Esophagus muscularis mucosa (tissue), 4 donors: Measurements from ENCODE around the gene CCDC88C. TPM values are rescaled to one million over a fixed set of nuclear protein-coding genes. Genes with fewer than 3 reads are reported as not detected.

ENCODE experiments used
- DNase-seq: peaks from one replicate; pipeline ENCODE4 v3.0.0-alpha.2; 2017; ENCODE audit errors: extremely low spot score
- H3K27ac ChIP-seq, 4 donors: fragments of 200-600 bp; sonication (generic); replicated peaks in 1 of 4; 1 replicate in 3 of 4; 2 replicates in 1 of 4; pipeline ENCODE4 v1.5.1; 2016 to 2019; ENCODE audit warnings: mild to moderate bottlenecking in 1 of 4
- H3K27me3 ChIP-seq, 4 donors: fragments of 200-600 bp; sonication (generic); one replicate each; pipeline versions ENCODE4 v1.5.1 to v1.6.0; 2016 to 2019
- H3K36me3 ChIP-seq, 4 donors: fragments of 200-600 bp; sonication (generic); one replicate each; pipeline ENCODE4 v1.5.1; 2016 to 2019
- H3K4me1 ChIP-seq, 4 donors: fragments of 200-600 bp; sonication (generic); one replicate each; pipeline ENCODE4 v1.5.1; 2016 to 2019
- H3K4me3 ChIP-seq, 4 donors: fragments of 200-600 bp; sonication (generic); 1 replicate in 2 of 4; 2 replicates in 2 of 4; pipeline ENCODE4 v1.5.1; 2016 to 2019; ENCODE audit warnings: mild to moderate bottlenecking in 4 of 4, moderate library complexity in 1 of 4
- H3K9me3 ChIP-seq, 4 donors: fragments of 200-600 bp; sonication (generic); 1 replicate in 3 of 4; 2 replicates in 1 of 4; pipeline ENCODE4 v1.5.1; 2016 to 2019
- CTCF ChIP-seq, 3 experiments: fragments of 200-600 bp in 2 of 3; fragments of 450-650 bp in 1 of 3; sonication (generic) in 2 of 3; IDR thresholded peaks; one replicate each; pipeline ENCODE4 v1.5.1; 2017 to 2019; ENCODE audit warnings: antibody characterized with exemption in 3 of 3, mild to moderate bottlenecking in 2 of 3, moderate library complexity in 1 of 3
- EP300 ChIP-seq: sonication (generic); formaldehyde crosslinking; IDR thresholded peaks from one replicate; pipeline ENCODE4 v1.6.1; 2017; ENCODE audit warnings: antibody characterized with exemption
- POLR2A ChIP-seq: fragments of 450-650 bp; IDR thresholded peaks from one replicate; pipeline ENCODE4 v1.6.1; 2017; ENCODE audit warnings: antibody characterized with exemption, moderate library complexity, mild to moderate bottlenecking, low read depth
- POLR2AphosphoS5 ChIP-seq, 2 donors: sonication (generic); formaldehyde crosslinking; IDR thresholded peaks; one replicate each; pipeline ENCODE4 v1.6.1; 2017; ENCODE audit warnings: antibody characterized with exemption in 2 of 2
- WGBS: methylation state at CpG from one replicate; pipeline ENCODE4 v1.1.5; 2018; 5-methylcytosine and 5-hydroxymethylcytosine counted together
- intact Hi-C: fragments of 100-400 bp; cut with DNase I; formaldehyde crosslinking; loops from one replicate; pipeline ENCODE4 v1.15.1; 2023
- total RNA-seq, 4 donors: library from RNA; depleted of rRNA; stranded (reverse); fragments of >200 nt; gene quantifications; one replicate each; pipeline versions ENCODE4 v1.1.0 to v1.2.1, GENCODE V29; 2016

Gene CCDC88C
- total RNA-seq, 4 donors from 2014 or later = 4.2 to 6.3 (median 5.6) TPM

DNA sequence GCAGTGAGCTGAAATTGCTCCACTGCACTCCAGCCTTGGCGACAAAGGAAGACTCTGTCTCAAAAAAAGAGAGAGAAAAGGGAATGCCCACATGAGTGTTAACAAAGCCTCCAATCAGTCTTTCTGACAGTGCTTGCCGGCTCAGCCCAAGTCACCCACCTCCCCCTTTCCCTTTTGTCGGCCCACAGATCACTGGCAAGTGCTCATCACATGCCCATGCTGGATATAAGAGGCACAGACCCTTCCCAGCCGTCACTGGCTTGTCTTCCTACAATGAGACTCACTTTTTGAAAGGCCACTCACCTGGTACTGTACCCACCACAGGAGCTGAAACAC is 70.8 kb downstream of the CCDC88C start:
- Histone ChIP-seq H3K4me3 (no peak overlapping the region), H3K36me3 (peaks cover 0 to under 1% (median 0%) of the 10 kb centered on the region in 4 donors), H3K27me3 (no peaks in the 10 kb centered on the region), H3K9me3 (no peaks in the 10 kb centered on the region), H3K4me1 (peaks cover 4 to 20% (median 8%) of the 10 kb centered on the region in 4 donors), H3K27ac (no peak overlapping the region)
- no peak for DNase-seq
- no peak for TF ChIP-seq POLR2A
- TF ChIP-seq EP300 = no peak
- TF ChIP-seq CTCF (IDR thresholded peaks at IDR 0.05) = no peak
- no peak for TF ChIP-seq POLR2AphosphoS5 (IDR thresholded peaks at IDR 0.05)
- WGBS = 80% methylated on average over 4 of the region's 4 CpGs
- intact Hi-C loops = no loop called here

GRCh38 chr14:91344096-91344495 is 73.5 kb downstream of the CCDC88C start:
- H3K4me3 ChIP-seq = no peak overlapping the region
- no peaks in the 10 kb centered on the region for H3K9me3 ChIP-seq
- DNase-seq = no peak
- no peak for TF ChIP-seq EP300
- TF ChIP-seq POLR2AphosphoS5 (IDR thresholded peaks at IDR 0.05) = no peak
- no peak for TF ChIP-seq CTCF (IDR thresholded peaks at IDR 0.05)
- TF ChIP-seq POLR2A = no peak
- H3K36me3 ChIP-seq = peaks cover 0 to 19% (median 1%) of the 10 kb centered on the region in 4 donors
- no peaks in the 10 kb centered on the region for H3K27me3 ChIP-seq
- 73% methylated on average over 5 of the region's 5 CpGs for WGBS
- H3K4me1 ChIP-seq = peaks cover 0 to 12% (median 0%) of the 10 kb centered on the region in 4 donors
- no peak overlapping the region for H3K27ac ChIP-seq
- intact Hi-C loops = no loop called here

GRCh38 chr14:91343051-91343450 is 74.6 kb downstream of the CCDC88C start:
- 93% methylated on average over 8 of the region's 11 CpGs for WGBS
- Histone ChIP-seq H3K36me3 (peaks cover 0 to 26% (median 4%) of the 10 kb centered on the region in 4 donors), H3K4me1 (peaks cover 0 to 4% (median 0%) of the 10 kb centered on the region in 4 donors), H3K4me3 (no peak overlapping the region), H3K27me3 (no peaks in the 10 kb centered on the region), H3K27ac (no peak overlapping the region), H3K9me3 (no peaks in the 10 kb centered on the region)
- no peak for DNase-seq
- intact Hi-C loops = no loop called here
- TF ChIP-seq POLR2A (no peak), CTCF (IDR thresholded peaks at IDR 0.05) (no peak), EP300 (no peak), POLR2AphosphoS5 (IDR thresholded peaks at IDR 0.05) (no peak)

DNA sequence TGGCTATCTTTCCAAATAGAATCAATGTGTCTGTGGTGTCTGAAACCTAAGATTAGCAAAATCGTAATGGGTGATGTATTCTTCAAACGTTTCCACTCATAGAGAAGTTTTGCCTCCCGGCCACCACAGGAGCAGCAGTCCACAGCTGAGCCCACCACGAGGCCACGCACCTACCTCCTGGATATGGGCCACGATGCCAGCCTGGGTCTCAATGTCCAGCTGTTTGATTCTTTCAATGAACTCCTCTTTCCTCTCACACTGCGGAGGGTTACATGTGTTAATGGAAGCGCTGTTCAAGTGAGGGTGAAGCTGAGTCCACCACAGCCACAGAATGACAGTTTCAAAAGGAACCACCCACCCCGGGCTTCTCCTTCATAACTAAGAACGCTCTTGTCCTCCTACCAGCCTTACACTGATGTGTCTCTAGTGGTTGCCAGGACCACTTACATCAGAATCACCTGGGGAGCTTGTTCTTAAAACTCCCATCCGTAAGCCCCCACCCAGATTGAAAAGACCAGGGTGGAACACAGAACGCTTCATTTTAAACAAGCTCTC is 75.3 kb downstream of the CCDC88C start:
- peaks cover 3 to 33% (median 9%) of the 10 kb centered on the region in 4 donors for H3K36me3 ChIP-seq
- peaks cover 0 to 4% (median 0%) of the 10 kb centered on the region in 4 donors for H3K4me1 ChIP-seq
- TF ChIP-seq EP300 (no peak), POLR2AphosphoS5 (IDR thresholded peaks at IDR 0.05) (no peak), CTCF (IDR thresholded peaks at IDR 0.05) (no peak), POLR2A (no peak)
- no peaks in the 10 kb centered on the region for H3K9me3 ChIP-seq
- WGBS = 77% methylated on average over 12 of the region's 12 CpGs
- no peak overlapping the region for H3K27ac ChIP-seq
- no peak for DNase-seq
- no peak overlapping the region for H3K4me3 ChIP-seq
- intact Hi-C loops = no loop called here
- no peaks in the 10 kb centered on the region for H3K27me3 ChIP-seq

DNA sequence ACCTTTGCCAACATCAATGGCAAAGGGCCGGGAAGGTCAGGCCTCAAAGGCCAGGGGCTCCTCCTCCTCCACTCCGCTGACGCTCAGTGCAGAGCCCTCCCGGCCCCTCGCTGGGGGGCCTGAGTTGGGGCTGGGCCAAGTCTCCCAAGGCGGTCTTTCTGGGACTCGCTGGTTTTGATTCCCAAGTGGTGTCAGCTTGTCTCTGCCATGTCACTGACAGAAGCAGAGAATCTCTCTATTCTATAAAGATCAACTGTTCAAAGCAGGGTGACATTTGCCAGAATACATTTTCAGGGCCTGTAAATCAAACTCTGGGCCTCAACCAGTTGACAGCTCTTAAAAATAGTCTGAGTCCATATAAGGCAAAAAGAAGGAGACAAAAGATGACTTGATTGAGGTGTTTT is 75.9 kb downstream of the CCDC88C start:
- 65% methylated on average over 6 of the region's 7 CpGs for WGBS
- Histone ChIP-seq H3K4me3 (no peak overlapping the region), H3K4me1 (peaks cover 0 to 4% (median 0%) of the 10 kb centered on the region in 4 donors), H3K27ac (no peak overlapping the region), H3K9me3 (no peaks in the 10 kb centered on the region), H3K27me3 (no peaks in the 10 kb centered on the region), H3K36me3 (peaks cover 3 to 34% (median 9%) of the 10 kb centered on the region in 4 donors)
- TF ChIP-seq EP300 (no peak), POLR2A (no peak), CTCF (IDR thresholded peaks at IDR 0.05) (no peak), POLR2AphosphoS5 (IDR thresholded peaks at IDR 0.05) (no peak)
- intact Hi-C loops = no loop called here
- DNase-seq = no peak
